Fibroblast of skin of left quadriceps (primary cell): ENCODE data around the gene TTC17.

Experiments
- DNase-seq, 2 experiments: peaks; one replicate each; pipeline ENCODE4 v3.0.0-alpha.2; 2013; ENCODE audit warnings: low read depth in 2 of 2

Gene TTC17

DNA sequence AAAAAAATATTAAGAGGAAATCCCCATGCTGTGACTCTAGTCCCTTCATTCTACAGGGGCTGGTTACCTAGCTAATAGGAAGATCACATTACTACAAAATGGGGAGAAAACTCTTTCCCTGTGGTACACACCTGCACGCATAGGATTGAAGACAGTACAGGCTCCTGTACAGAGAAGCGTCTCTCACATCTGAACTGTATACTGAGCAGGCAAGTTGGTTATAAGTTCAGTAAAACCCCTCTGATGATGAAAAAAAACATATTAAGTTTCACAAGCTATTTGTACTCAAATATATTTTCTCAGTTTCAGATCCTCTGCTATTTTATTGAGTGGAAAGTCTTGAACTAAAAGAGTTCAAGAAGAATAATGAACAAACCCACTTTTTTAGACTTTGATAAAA is 164.9 kb downstream of the TTC17 start:
- no peak for DNase-seq

DNA sequence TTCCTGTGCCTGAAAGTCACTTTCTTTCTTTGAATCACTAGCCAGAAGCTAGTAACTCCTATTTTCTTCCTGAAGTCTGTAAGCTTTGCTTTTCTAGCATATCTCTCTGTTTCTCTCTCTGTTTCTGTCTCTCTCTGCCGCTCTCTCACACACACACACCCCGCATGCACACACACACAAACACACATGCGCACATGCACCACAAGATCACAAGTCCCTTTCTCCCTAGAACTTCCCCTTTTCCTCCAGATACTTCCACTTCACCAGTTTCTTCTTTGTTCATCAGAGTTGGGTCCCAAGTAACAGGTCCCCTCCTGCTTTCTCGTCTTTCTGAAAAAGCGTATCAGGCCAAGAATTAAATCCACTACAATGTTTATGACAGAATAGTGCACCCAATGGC is 173.3 kb downstream of the TTC17 start:
- DNase-seq = no peak

DNA sequence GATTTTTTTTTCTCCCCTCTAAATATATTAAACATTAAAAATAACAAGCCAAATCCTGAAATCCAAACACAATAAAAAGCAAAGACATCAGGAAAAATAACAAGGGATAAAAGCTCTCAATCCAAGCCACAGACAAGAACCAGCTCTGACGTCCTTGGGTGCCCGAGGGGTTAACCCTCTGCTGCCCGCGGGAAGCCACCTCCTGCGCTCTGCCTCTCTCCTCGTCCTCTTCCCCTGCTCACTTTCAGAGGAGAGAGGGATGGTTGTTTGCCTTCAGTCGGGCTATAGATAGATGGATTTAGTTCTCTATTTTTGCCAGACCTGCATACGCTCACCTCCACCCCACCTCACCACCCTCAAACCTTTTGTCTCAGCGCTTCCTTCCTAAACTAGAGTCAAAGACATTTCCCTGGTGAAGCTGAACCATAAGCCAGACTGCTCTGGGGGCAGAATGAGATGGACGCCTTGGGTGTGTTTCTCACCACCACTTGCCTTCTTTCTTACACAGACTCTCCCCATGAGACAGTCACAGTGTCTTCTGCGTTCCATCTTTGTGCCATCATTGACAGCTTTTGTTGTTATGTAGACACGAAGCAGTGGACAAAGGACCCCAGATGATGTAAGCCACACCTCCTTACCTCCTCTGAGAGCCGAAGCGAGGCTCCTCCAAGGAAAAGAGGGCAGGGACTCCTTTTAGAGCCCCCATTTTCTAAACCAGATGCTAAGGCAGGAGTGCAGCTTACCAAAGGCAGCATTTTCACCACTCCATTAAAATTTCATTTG is 179.3 kb downstream of the TTC17 start:
- no peak for DNase-seq

DNA sequence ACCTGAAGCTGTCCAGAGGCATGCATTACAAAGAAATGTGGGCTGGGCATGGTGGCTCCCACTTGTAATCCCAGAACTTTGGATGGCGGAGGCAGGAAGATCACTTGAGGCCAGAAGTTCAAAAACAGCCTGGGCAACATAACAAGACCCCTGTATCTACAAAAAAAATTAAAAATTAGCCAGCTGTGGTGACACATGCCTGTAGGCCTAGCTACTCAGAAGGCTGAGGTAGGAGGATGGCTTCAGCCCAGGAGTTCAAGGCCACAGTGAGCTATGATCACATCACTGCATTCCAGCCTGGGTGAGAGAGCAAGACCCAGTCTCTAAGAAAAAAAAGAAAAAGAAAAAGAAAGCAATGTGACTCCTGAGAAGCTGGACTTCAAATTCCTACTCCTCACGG is 183.3 kb downstream of the TTC17 start:
- no peak for DNase-seq

DNA sequence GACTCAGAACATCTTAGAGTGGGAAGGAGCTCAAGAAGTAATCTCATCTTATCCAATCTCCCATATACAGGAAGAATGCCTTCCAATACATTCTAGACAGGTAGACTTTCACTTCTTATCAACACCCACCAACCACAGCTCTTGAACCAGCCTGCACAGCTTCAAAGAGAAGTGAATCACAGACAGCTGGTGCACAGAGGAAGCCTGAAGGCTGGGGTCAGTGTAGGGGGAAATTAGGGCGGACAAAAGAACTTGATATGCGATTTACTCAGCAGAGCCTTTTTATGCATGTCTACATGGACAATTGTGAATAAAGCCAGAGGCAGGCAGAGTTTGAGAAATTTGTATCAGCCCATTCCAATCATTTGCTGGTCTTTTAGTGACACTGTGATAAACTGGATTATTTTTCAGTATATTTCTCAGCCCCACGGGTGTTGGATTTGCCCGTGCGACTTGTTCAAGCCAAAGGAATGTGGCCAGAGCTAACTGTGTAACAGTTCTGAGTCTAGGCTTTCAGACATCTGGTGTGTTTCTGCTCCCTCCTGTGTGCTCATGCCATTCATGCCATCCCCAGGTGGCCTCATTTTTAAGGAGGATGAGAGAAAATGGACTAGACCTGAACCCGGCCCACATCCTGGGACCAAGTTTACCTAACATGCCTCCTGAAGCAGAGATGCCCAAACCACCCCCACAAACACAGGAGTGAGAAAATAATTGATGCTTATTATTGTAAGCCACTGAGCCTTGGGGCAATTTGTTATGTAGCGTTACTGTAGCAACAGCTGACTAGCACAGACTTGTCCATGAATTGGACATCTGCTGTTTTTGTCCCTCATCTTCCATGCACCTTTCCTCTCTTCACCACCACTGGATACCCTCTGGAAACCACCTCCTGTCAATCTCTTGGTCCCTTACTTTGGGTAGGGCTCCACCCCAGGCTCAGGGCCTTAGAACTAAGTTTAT is 184.3 kb downstream of the TTC17 start:
- no peak for DNase-seq
